Eye (tissue), 1 donor: ENCODE measurements around the gene TRIM47.

Source experiments
- DNase-seq: peaks from one replicate; pipeline ENCODE4 v3.0.0-alpha.2; 2015

The TRIM47 gene

GRCh38 chr17:75906143-75906884 lies 27.9 kb upstream of the TRIM47 start:
- DNase-seq = no peak

DNA sequence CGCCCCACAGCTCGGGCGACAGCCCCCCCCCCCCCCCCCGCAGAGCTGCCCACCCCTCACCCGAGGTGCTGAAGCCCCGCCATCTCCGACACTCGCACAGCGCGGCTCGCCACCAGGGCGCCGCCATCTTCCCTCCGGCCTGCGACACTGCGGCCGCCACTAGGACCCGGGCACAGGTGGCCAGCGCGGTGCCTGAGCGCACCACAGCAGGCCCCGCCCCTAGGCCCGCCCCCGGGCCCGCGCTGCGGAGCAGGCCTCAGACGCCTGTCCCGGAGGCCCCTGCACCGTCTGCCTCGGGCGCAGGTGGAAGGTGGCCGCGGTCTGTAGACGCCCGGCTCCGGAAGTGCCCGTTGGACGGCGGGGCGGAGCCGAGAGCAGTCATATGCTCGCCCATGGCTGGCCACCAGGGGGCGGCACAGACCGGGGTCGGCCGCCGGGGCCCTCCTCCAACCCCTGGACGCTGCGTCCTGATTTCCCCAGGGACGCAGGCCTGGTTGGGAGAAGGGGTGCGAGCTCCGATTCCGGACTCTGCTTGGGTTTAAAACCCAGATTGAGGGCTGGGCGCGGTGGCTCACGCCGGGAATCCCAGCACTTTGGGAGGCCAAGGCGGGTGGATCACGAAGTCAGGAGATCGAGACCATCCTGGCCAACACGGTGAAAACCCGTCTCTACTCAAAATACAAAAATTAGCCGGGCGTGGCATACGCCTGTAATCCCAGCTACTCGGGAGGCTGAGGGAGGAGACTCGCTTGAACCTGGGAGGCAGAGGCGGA lies 26.6 kb upstream of the TRIM47 start, which contains the start of gene MRPL38:
MRPL38 (minus strand) TSS at position 136 of the 773 bp plus-strand sequence; CDS start at position 127, 9 bp downstream.
- DNase-seq = peak; percentile 97

DNA sequence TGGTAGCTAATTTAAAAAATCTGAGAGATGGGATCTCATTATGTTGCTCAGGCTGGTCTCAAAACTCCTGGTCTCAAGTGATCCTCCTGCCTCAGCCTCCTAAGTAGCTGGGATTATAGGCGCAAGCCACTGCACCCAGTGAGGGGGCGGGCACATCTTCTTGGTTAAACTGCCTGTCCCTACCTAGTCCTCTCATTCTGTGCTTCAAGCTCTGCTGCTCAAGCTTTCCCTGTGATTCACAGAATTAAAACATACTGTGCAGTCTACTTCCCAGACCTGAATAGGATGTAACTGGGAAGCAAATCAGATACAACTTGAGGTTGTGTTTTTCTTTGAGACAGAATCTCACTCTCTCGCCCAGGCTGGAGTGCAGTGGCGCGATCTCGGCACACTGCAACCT lies 24.0 kb upstream of the TRIM47 start:
- no peak for DNase-seq

- DNase-seq = no peak
These were observed 23.3 kb upstream of the TRIM47 start for GRCh38 chr17:75901727-75902126.

- DNase-seq = no peak
These were observed 22.5 kb upstream of the TRIM47 start for GRCh38 chr17:75900691-75901533.

GRCh38 chr17:75899767-75900468 lies 21.5 kb upstream of the TRIM47 start:
- no peak for DNase-seq

GRCh38 chr17:75899353-75899752 lies 21.0 kb upstream of the TRIM47 start:
- DNase-seq = no peak

GRCh38 chr17:75898791-75899190 lies 20.4 kb upstream of the TRIM47 start:
- DNase-seq = no peak

DNA sequence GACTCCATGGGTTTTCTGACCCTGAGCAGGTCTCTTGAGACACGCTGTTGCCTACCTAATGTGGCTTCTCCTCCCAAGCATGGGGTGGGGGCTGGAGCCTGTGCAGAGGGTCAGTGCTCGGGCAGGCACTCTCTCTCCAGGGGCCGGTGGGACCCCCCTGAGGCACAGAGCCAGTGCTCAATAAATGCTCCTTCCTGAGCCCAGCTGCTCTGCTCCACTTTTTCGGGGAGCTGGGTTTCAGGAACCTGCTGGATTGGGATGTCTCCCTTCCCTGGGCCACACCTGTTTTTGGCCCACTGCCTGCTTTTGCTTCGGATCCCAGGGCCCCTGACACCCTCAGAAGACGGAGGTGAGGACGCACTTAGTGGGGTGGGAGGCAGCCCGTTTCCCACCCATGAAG lies 19.7 kb upstream of the TRIM47 start:
- DNase-seq = no peak

DNA sequence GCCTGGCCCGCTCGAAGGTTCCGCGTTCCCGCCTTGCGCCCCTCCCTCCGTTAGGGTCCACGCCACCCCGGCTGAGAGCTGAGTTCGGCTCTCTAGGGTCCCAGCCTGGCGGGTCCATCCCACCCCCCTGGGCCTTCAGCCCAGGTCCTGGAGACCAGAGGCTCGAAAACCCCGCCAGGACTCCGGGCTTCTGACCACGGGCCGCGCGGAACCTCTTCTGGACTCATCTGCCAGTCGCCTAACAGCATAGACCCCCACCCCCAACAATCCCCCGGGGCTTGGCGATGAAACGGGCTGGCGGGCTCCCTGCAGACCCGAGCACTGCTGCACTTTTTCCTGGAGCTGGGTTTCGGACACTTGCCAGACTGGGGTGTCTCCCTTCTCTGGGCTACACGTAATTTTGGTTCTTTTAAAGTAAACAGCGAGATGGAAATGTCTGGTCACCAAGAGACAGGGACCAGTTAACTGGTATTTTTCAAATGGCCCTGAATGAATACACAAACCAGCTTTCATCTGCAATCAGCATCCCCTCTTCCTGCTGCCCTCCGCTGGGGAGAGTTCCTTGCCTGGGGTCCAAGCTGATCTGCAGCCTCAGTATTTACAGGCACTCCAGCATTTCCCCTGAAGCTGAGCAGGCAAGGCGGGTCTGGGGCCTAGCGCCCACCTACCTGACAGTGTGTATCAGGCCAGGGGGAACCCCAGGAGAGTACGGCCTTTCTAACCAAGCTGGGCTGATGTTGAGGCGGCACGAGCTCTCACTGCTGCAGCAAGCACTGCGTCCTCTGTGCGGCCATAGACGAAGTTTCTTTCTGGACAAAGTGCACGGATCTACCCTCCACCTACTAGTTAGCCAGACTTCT lies 19.0 kb upstream of the TRIM47 start:
- peak; percentile 20 for DNase-seq

GRCh38 chr17:75896415-75897159 lies 18.2 kb upstream of the TRIM47 start, which contains the start of gene TRIM65:
TSS of gene TRIM65 (minus strand) at chr17:75896951. CDS start at chr17:75896937, 14 bp downstream.
- DNase-seq = peak; percentile 91

GRCh38 chr17:75895370-75896155 lies 17.2 kb upstream of the TRIM47 start:
- DNase-seq = peak; percentile 48

DNA sequence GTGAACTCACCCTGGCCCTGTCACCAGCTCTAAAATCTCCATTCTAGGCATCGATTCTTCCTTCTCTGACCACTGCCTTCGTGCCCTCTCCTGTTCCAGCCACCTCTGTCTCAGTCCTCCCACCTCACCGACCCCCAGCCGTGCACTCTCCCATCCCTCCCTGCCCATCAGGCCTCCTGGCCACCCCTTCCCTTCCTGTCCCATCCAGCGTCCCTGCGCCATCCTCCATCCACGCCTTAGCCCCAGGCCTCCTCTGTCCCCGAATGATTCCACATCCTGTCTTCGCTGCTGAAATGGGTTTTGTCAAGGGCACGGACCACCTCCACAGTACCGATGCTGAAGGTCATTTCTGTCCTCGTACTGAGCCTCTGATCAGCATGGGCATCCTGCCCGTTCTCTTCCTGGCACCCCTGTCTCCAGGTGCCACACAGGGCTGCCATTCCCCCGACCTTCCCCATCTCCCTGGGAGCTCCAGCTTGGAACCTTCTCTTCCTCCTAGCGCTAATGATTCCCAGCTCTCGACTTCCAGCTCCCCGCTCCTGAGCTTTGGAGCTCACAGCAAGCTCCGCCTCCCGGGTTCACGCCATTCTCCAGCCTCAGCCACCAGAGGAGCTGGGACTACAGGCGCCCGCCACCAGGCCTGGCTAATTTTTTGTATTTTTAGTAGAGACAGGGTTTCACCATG lies 15.8 kb upstream of the TRIM47 start:
- DNase-seq = peak; percentile 24

DNA sequence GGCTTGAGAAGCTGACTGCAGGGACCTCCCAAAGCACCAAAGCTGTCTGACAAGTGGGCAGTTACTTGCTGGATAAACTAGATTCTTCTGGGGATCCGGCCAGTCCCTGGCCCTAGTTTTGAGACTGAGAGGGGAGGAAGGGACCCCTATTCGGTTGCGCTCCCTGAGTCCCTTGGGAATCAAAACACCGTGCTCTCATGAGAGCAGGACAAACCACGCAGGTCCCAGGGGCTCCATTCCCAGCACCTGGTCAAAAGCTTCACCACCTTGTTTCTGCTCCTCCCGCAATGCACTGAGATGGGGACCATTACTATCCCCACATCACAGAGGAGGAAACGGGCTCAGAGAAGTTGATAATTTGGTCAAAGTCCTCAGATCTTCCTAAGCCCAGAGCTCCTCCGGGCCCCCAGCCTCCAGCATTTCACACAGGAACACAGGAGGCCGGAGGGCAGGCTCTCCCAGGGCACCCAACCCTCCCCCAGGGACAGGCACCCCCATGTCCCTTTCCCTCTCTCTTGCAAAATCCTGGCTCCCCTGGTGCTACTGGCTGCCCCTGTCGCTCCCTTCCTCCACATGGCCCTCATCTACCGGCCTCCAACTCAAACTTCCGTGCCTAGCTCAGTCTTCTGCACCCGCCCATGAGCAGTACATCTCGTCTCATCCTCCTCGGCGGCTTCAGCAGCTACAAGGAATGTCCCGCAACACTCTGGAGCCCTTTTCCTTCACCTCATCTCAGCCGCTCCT lies 15.1 kb upstream of the TRIM47 start:
- DNase-seq = no peak

DNA sequence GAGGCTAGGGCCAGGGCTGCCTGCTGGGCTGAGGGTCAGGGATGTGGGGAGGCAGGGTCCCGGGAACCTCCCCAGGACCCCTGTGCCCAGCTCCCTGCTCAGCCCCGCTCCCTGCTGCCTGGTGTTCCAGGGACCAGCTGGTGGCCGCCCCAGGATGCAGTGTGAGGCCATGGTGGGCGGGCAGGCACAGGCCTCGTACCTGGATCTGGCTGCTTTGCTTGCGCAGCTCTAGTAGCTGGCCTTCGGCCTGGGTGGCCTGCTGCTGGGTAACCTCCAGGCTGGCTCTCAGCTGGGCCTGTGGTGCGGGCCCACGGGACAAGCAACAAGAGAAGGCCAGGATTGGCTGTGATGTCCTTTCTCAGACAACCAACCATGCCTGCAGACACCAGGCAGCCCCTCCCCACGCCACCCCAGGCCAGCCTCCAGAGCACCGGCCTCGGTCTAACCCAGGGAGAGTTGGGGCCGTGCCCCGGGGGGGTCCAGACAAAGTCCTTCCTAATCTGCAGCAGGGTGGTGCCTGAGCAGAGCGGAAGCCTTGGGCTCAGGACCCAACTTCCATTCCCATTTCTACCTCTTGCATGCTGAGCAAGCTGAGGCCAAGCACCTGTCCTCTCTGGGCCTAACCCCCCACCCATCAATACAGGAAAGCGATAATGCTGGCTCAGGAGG lies 14.3 kb upstream of the TRIM47 start:
- DNase-seq = no peak

- DNase-seq = peak; percentile 22
These were observed 13.5 kb upstream of the TRIM47 start for GRCh38 chr17:75891605-75892555.
